Left lung (tissue), 10 donors: ENCODE data around the gene ACVR1B. TPM values are rescaled to one million over a fixed set of nuclear protein-coding genes. Genes with fewer than 3 reads are reported as not detected.

Experiments
- ATAC-seq: fragments of 200-7000 bp; cut with Tn5 transposase; one replicate; pipeline ENCODE4 v1.9.1; 2020; ENCODE audit warnings: moderate library complexity
- DNase-seq, 4 donors: peaks; one replicate each; pipeline ENCODE4 v3.0.0-alpha.2; 2013 to 2020
- H3K27ac ChIP-seq, 2 donors: fragments of 200-600 bp; sonication (generic) in 1 of 2; one replicate each; pipeline versions ENCODE4 v1.5.0 to v1.8.0; 2020 to 2021
- H3K27me3 ChIP-seq, 2 donors: fragments of 200-600 bp; sonication (generic) in 1 of 2; one replicate each; pipeline versions ENCODE4 v1.5.0 to v1.8.0; 2020 to 2021
- H3K36me3 ChIP-seq, 2 donors: fragments of 200-600 bp; sonication (generic) in 1 of 2; one replicate each; pipeline versions ENCODE4 v1.5.0 to v1.8.0; 2020 to 2021
- H3K4me1 ChIP-seq, 2 donors: fragments of 200-600 bp; one replicate each; pipeline ENCODE4 v1.8.0; 2021
- H3K4me3 ChIP-seq, 2 donors: fragments of 200-600 bp; sonication (generic) in 1 of 2; one replicate each; pipeline versions ENCODE4 v1.5.0 to v1.8.0; 2020 to 2021; ENCODE audit warnings: mild to moderate bottlenecking in 1 of 2
- H3K9me3 ChIP-seq, 2 donors: fragments of 200-600 bp; sonication (generic) in 1 of 2; one replicate each; pipeline versions ENCODE4 v1.5.0 to v1.8.0; 2020 to 2021
- CTCF ChIP-seq, 2 donors: fragments of 200-600 bp; sonication (generic) in 1 of 2; IDR thresholded peaks; one replicate each; pipeline versions ENCODE4 v1.5.0 to v1.8.0; 2021; ENCODE audit warnings: antibody characterized with exemption in 2 of 2
- intact Hi-C, 2 donors: fragments of 100-400 bp; cut with DNase I; formaldehyde crosslinking; loops; one replicate each; pipeline versions ENCODE4 v1.11.2 to v1.14.2; 2022
- polyA plus RNA-seq, 6 donors: library from polyadenylated mRNA; unstranded; fragments of 120-200 nt; gene quantifications; one replicate each; pipeline ENCODE4 v1.2.1, GENCODE V29; 2013; ENCODE audit not compliant: insufficient read length in 6 of 6
- total RNA-seq, 2 donors: library from RNA; stranded (reverse); fragmentation: NEBNext Ultra II Directional; extraction: Animal tissue kit (Norgen Biotek cat#: 25700); gene quantifications; one replicate each; pipeline ENCODE4 v1.2.1, GENCODE V29; 2021
- donor health status: DM: no; HTN: yes; CAD: no.
- donor health status: DM: no; HTN: no; CAD: no.

Gene ACVR1B
- total and polyA plus RNA-seq, 8 donors = 13.2 to 26.6 (median 16.5) TPM

DNA sequence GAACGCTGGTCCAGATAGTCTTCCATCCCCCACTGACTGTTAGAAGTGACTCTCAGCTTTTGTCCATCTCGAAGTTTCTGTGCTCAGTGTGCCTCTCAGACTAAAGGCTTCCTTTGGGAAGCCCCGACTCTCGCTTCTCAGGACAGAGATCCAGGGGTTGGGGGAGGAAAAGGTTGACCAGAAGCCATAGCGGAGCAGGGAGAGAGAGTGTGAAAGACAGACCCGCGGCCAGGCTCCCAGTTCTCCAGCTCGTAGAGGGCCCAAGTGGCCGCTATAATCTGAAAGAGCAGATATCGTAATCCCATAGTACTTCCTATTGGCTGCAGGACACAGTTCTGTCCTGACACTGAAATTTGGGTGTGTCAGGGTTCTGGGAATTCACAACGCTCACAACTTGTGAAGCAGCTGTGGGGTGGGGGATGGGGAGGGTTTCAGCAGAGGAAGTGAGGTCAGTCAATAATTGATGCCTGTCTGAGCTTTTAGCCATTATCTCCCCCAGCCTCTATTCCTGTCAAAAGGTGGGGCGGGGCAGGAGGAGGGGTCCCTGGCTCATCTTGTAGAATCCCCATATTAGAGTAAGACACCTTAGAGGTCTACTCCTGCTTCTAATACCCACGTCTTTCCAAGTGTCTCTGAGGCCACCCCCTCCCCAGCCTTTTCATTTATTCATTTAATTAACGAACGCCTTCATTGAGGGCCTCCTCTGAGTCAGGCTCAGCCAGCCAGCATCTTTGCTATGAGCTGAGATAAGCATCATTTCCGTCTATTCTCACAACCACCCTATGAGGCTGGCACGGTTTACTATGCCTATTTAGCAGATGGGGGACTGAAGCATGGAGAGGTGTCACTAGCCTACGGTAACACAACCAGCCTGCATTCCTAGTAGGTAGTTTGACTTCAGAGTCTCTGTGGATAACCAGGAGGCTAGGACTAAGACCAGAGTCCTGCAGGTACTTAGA is 45.7 kb upstream of the ACVR1B start:
- H3K9me3 ChIP-seq = no peaks in the 10 kb centered on the region
- H3K27me3 ChIP-seq = peaks cover 12 to 35% of the 10 kb centered on the region in 2 donors
- H3K27ac ChIP-seq = peak overlapping the region; percentile 87
- peaks cover 17 to 51% of the 10 kb centered on the region in 2 donors for H3K4me1 ChIP-seq
- H3K36me3 ChIP-seq = no peaks in the 10 kb centered on the region
- peak; percentile 67 for ATAC-seq
- intact Hi-C loops = no loop called here
- H3K4me3 ChIP-seq = peak overlapping the region in 1 of 2 donors; percentile 51
- DNase-seq = peak in 3 of 4 donors; percentile 40 to 74 (median 69)
- no peak for TF ChIP-seq CTCF (IDR thresholded peaks at IDR 0.05)

- peaks cover 22 to 57% of the 10 kb centered on the region in 2 donors for H3K4me1 ChIP-seq
- no peak for TF ChIP-seq CTCF (IDR thresholded peaks at IDR 0.05)
- peak; percentile 13 for ATAC-seq
Observed at GRCh38 chr12:51906430-51907082, 44.9 kb upstream of the ACVR1B start.

DNA sequence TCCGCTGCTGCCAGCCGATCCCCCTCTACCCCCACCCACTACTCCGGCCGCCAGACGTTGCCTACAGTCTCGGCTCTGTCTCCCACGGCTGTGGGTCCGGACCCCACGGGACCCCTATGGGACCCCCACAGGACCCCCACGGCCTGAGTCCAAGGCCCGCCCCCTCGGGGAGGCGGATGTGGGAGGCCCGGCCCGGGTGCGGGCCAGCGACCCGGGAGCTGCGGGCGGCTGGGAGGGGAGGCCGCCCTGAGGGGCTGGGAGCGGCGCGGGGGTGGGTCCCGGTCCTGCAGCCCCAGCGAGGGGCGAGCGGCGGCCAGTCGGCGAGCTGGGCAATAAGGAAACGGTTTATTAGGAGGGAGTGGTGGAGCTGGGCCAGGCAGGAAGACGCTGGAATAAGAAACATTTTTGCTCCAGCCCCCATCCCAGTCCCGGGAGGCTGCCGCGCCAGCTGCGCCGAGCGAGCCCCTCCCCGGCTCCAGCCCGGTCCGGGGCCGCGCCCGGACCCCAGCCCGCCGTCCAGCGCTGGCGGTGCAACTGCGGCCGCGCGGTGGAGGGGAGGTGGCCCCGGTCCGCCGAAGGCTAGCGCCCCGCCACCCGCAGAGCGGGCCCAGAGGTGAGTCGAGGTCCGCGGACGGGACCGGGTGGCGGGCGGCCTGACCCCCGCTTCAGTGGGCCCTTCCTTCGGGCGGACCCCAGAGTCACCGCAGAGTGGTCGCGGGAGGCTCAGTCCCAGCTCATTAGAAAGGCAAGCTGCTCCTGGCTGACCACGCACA is 44.2 kb upstream of the ACVR1B start, which contains the start of gene ACVRL1:
ACVRL1 (plus strand) TSS at position 422 of the 773 bp plus-strand sequence. CDS start 4,971 bp downstream, outside the sequence.
- peaks cover 28 to 64% of the 10 kb centered on the region in 2 donors for H3K4me1 ChIP-seq
- no peak for TF ChIP-seq CTCF (IDR thresholded peaks at IDR 0.05)
- peak within 1 kb of the TSS; percentile 51 to 52 for H3K4me3 ChIP-seq
- no peaks in the 10 kb centered on the region for H3K9me3 ChIP-seq
- ATAC-seq (no peak), DNase-seq (peak in 1 of 4 donors; percentile 75)
- no peaks in the 10 kb centered on the region for H3K36me3 ChIP-seq
- intact Hi-C loops = no loop called here
- H3K27ac ChIP-seq = peak within 1 kb of the TSS; percentile 87
- peaks cover 12 to 35% of the 10 kb centered on the region in 2 donors for H3K27me3 ChIP-seq

More at GRCh38 chr12:51906430-51907082, 44.9 kb upstream of the ACVR1B start:
- peak in 2 of 4 donors; percentile 32 to 56 for DNase-seq
- peaks cover 12 to 35% of the 10 kb centered on the region in 2 donors for H3K27me3 ChIP-seq
- peak overlapping the region; percentile 51 to 52 for H3K4me3 ChIP-seq
- intact Hi-C loops = no loop called here
- no peaks in the 10 kb centered on the region for H3K9me3 ChIP-seq
- H3K27ac ChIP-seq = peak overlapping the region; percentile 87
- H3K36me3 ChIP-seq = no peaks in the 10 kb centered on the region

DNA sequence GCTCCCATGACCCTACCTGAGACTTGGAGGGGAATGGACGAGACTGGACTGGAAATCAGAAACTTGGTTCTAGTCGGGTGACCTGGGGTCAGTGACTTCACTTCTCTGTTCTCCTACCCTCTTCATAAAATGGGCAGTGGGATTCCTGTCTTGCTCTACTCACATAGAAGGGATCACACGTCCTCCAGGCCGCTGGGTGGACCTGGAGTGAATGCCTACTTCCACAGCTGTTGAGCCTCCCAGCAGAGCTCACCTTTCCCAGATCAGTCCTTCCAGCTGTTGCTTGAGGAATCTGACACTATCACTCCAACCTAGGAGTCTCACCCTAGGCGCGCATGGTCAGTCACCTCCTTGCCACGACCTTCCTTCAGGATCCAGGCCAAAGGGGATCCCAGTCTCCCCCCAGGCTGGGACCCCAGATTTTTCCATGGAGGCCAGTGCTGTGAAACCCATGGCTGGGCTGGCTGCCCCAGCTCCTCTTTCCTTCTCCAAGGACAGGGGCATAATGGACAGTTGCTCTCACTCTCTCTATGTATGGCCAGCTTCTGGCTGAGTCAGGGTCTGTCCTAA is 43.6 kb upstream of the ACVR1B start:
- H3K36me3 ChIP-seq = no peaks in the 10 kb centered on the region
- H3K9me3 ChIP-seq = no peaks in the 10 kb centered on the region
- intact Hi-C loops = no loop called here
- no peak for ATAC-seq
- peaks cover 12 to 35% of the 10 kb centered on the region in 2 donors for H3K27me3 ChIP-seq
- DNase-seq = no peak
- TF ChIP-seq CTCF (IDR thresholded peaks at IDR 0.05) = no peak
- peak overlapping the region; percentile 51 to 52 for H3K4me3 ChIP-seq
- H3K4me1 ChIP-seq = peaks cover 28 to 69% of the 10 kb centered on the region in 2 donors
- H3K27ac ChIP-seq = peak overlapping the region; percentile 87
